SU-DHL-6 (cell line): Measurements from ENCODE around the gene DAAM1.

ENCODE experiments used
- EZH2phosphoT487 ChIP-seq: fragments of 200-600 bp; sonication (generic), shearing (Covaris generic); conservative IDR thresholded peaks from 2 replicates; pipeline ENCODE4 v1.6.1; 2018; ENCODE audit warnings: mild to moderate bottlenecking, antibody characterized with exemption, low read length, moderate library complexity, mixed read lengths
- TF ChIP-seq, protein P1 (sequence below): fragments of 200-600 bp; sonication (generic); IDR thresholded peaks from one replicate; pipeline ENCODE4 v1.5.1; 2017; ENCODE audit warnings: antibody characterized with exemption, mild to moderate bottlenecking, low read length, moderate library complexity; ENCODE audit not compliant: insufficient read depth, poor library complexity, severe bottlenecking

DNA sequence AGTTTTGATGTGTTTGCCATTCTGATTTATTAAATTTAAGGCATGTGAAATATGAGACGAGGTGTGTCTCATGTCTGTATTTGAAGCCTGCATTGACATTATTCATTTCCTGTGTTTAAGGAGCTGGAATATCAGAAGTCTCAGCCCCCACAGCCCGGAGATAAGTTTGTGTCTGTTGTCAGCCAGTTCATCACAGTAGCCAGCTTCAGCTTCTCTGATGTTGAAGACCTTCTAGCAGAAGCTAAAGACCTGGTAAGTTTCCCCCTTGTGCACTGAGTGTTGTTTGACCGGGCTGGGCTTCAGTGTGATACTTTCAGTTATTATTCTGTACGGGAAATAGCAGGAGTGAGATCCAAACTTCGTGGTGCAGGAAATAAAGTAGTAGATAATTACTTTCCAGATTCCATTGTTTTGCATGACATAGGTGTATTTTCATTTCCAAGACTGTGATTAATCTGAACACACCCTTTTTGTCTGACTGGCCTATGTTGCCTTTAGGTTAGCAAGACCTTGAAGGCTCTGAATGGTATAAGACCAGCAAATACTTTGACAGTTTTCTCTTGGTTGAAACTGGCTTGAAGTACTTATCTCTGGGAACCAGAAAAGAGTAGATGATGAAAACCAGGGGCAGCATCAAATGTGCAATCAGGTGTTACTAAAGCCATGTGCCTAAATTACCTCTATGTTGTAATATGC is 175.2 kb downstream of the DAAM1 start:
- TF ChIP-seq EZH2phosphoT487, result no peak
- TF ChIP-seq, protein P1, sequence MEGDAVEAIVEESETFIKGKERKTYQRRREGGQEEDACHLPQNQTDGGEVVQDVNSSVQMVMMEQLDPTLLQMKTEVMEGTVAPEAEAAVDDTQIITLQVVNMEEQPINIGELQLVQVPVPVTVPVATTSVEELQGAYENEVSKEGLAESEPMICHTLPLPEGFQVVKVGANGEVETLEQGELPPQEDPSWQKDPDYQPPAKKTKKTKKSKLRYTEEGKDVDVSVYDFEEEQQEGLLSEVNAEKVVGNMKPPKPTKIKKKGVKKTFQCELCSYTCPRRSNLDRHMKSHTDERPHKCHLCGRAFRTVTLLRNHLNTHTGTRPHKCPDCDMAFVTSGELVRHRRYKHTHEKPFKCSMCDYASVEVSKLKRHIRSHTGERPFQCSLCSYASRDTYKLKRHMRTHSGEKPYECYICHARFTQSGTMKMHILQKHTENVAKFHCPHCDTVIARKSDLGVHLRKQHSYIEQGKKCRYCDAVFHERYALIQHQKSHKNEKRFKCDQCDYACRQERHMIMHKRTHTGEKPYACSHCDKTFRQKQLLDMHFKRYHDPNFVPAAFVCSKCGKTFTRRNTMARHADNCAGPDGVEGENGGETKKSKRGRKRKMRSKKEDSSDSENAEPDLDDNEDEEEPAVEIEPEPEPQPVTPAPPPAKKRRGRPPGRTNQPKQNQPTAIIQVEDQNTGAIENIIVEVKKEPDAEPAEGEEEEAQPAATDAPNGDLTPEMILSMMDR, result no peak
